Activated T-cell treated with anti-CD3 and anti-CD28 coated beads for 4 hours (primary cell): ENCODE measurements around the gene ABHD5.
A peak's percentile ranks its signal among the peaks of the same experiment; 100 is the strongest.
"Not testable (repeated sequence)": the region's sequence is repeated elsewhere in the genome, so short reads cannot be mapped to it uniquely, and the experiment has no call there.

ENCODE experiments used
- DNase-seq: peaks from one replicate; pipeline ENCODE4 v3.0.0-alpha.2; 2020

Gene ABHD5

GRCh38 chr3:43690400-43691119 is at the start of gene ABHD5:
ABHD5 (plus strand) TSS chr3:43690938; CDS start chr3:43690993, 55 bp downstream.
- peak; percentile 86 for DNase-seq

GRCh38 chr3:43641306-43642114 is 49.2 kb upstream of the ABHD5 start:
- no peak for DNase-seq

GRCh38 chr3:43644443-43644842 is 46.3 kb upstream of the ABHD5 start:
- DNase-seq, result no peak

- no peak for DNase-seq
Measured at GRCh38 chr3:43647331-43648166, 43.2 kb upstream of the ABHD5 start.

- DNase-seq, result no peak
Measured at GRCh38 chr3:43648957-43649356, 41.8 kb upstream of the ABHD5 start.

- no peak for DNase-seq
Measured at GRCh38 chr3:43649365-43649968, 41.3 kb upstream of the ABHD5 start.

GRCh38 chr3:43650345-43650744 is 40.4 kb upstream of the ABHD5 start:
- DNase-seq, result no peak

- not testable (repeated sequence) for DNase-seq
Measured at GRCh38 chr3:43656390-43656789, 34.3 kb upstream of the ABHD5 start.

GRCh38 chr3:43659250-43659880 is 31.4 kb upstream of the ABHD5 start:
- DNase-seq, result no peak

GRCh38 chr3:43661376-43661775 is 29.4 kb upstream of the ABHD5 start:
- not testable (repeated sequence) for DNase-seq

- not testable (repeated sequence) for DNase-seq
Measured at GRCh38 chr3:43665011-43665410, 25.7 kb upstream of the ABHD5 start.

- no peak for DNase-seq
Measured at GRCh38 chr3:43670635-43671522, 19.9 kb upstream of the ABHD5 start.

GRCh38 chr3:43674345-43675085 is 16.2 kb upstream of the ABHD5 start:
- no peak for DNase-seq

- no peak for DNase-seq
Measured at GRCh38 chr3:43675593-43675992, 15.1 kb upstream of the ABHD5 start.

- no peak for DNase-seq
Measured at GRCh38 chr3:43676441-43676840, 14.3 kb upstream of the ABHD5 start.

- not testable (repeated sequence) for DNase-seq
Measured at GRCh38 chr3:43678375-43678774, 12.4 kb upstream of the ABHD5 start.

GRCh38 chr3:43678887-43679449 is 11.8 kb upstream of the ABHD5 start:
- not testable (repeated sequence) for DNase-seq

- not testable (repeated sequence) for DNase-seq
Measured at GRCh38 chr3:43680857-43681256, 9.9 kb upstream of the ABHD5 start.

- DNase-seq, result no peak
Measured at GRCh38 chr3:43684944-43685343, 5.8 kb upstream of the ABHD5 start.

- DNase-seq, result no peak
Measured at GRCh38 chr3:43685921-43686320, 4.8 kb upstream of the ABHD5 start.
